IMR-90 (cell line): ENCODE results near the gene ARNT2. TPM values are rescaled to one million over a fixed set of nuclear protein-coding genes. Genes with fewer than 3 reads are reported as not detected.

Experiments
- ATAC-seq: fragments of 200-7000 bp; cut with Tn5 transposase; 2 replicates; pipeline ENCODE4 v1.9.1; 2020; ENCODE audit warnings: low read depth, mild to moderate bottlenecking, moderate library complexity
- BruUV-seq: library from RNA; stranded (reverse); fragments of 400-500 nt; replicated peaks from 2 replicates; lab custom pipeline; 2021; lab: Mats Ljungman, UMichigan
- CTCF ChIA-PET: fragments of 300-600 bp; formaldehyde crosslinking; extraction: SDS; loops from one replicate; lab custom pipeline; 2021; ENCODE audit warnings: antibody characterized with exemption; lab: Yijun Ruan, JAX
- POLR2A ChIA-PET: fragments of 300-600 bp; sonication (Branson Sonifier 250); formaldehyde crosslinking; loops from one replicate; lab custom pipeline; 2022; ENCODE audit warnings: antibody characterized with exemption; ENCODE audit not compliant: unreplicated experiment; lab: Charles Lee
- DNase-seq: peaks from one replicate; pipeline ENCODE4 v3.0.0; 2013
- H2AFZ ChIP-seq: replicated peaks from 2 replicates; pipeline ENCODE3; 2013; ENCODE audit warnings: low read length, mild to moderate bottlenecking; ENCODE audit not compliant: poor library complexity
- H2AK5ac ChIP-seq: 2 replicates; pipeline ENCODE4 v1.6.1; 2013; ENCODE audit warnings: low read depth, low read length, inconsistent platforms
- H2AK9ac ChIP-seq: replicated peaks from 2 replicates; pipeline ENCODE3; 2013; ENCODE audit warnings: mild to moderate bottlenecking, low read depth, low read length, moderate library complexity; ENCODE audit not compliant: poor library complexity
- H2BK120ac ChIP-seq: 2 replicates; pipeline ENCODE4 v1.6.1; 2013; ENCODE audit warnings: low read depth, low read length, inconsistent platforms
- H2BK15ac ChIP-seq: 3 replicates; pipeline ENCODE4 v1.6.1; 2013; ENCODE audit warnings: low read depth, low read length, inconsistent platforms
- H2BK20ac ChIP-seq: 2 replicates; pipeline ENCODE4 v1.6.1; 2013; ENCODE audit warnings: low read depth, mild to moderate bottlenecking, inconsistent platforms, low read length, moderate library complexity
- H2BK5ac ChIP-seq: 2 replicates; pipeline ENCODE4 v1.6.1; 2013; ENCODE audit warnings: mild to moderate bottlenecking, low read depth, low read length, inconsistent platforms; ENCODE audit not compliant: poor library complexity, severe bottlenecking
- H3K14ac ChIP-seq: replicated peaks from 2 replicates; pipeline ENCODE4 v1.6.1; 2013; ENCODE audit warnings: low read depth, low read length, inconsistent platforms
- H3K18ac ChIP-seq: 2 replicates; pipeline ENCODE4 v1.6.1; 2013; ENCODE audit warnings: low read depth, low read length, control low read depth
- H3K23ac ChIP-seq: 2 replicates; pipeline ENCODE4 v1.6.1; 2013; ENCODE audit warnings: low read depth, low read length, inconsistent platforms
- H3K27ac ChIP-seq: 2 replicates; pipeline ENCODE4 v1.5.1; 2013; ENCODE audit warnings: mild to moderate bottlenecking, control low read depth, low read length; ENCODE audit not compliant: insufficient read depth
- H3K27me3 ChIP-seq: 2 replicates; pipeline ENCODE4 v1.6.1; 2013; ENCODE audit warnings: low read length; ENCODE audit not compliant: control insufficient read depth, insufficient read depth
- H3K36me3 ChIP-seq: 2 replicates; pipeline ENCODE4 v1.6.1; 2013; ENCODE audit warnings: low read length, mixed read lengths; ENCODE audit not compliant: control insufficient read depth, insufficient read depth
- H3K4ac ChIP-seq: 2 replicates; pipeline ENCODE4 v1.6.1; 2013; ENCODE audit warnings: low read depth, low read length, inconsistent platforms
- H3K4me1 ChIP-seq: 2 replicates; pipeline ENCODE4 v1.6.1; 2013; ENCODE audit warnings: low read length, mixed read lengths; ENCODE audit not compliant: control insufficient read depth, insufficient read depth
- H3K4me2 ChIP-seq: 2 replicates; pipeline ENCODE4 v1.6.1; 2013; ENCODE audit warnings: low read depth, mild to moderate bottlenecking, control low read depth, low read length, moderate library complexity
- H3K4me3 ChIP-seq: 2 replicates; pipeline ENCODE4 v1.5.1; 2013; ENCODE audit warnings: low read depth, mild to moderate bottlenecking, control low read depth, low read length, moderate library complexity; ENCODE audit not compliant: insufficient read depth
- H3K56ac ChIP-seq: 2 replicates; pipeline ENCODE4 v1.6.1; 2013; ENCODE audit warnings: low read length, inconsistent platforms; ENCODE audit not compliant: insufficient read depth; ENCODE audit errors: extremely low read depth
- H3K79me1 ChIP-seq, 2 experiments: 2 replicates each; pipeline ENCODE4 v1.6.1; 2013; ENCODE audit warnings: low read length in 2 of 2, inconsistent platforms in 1 of 2, low read depth in 1 of 2
- H3K9ac ChIP-seq: 2 replicates; pipeline ENCODE4 v1.6.1; 2013; ENCODE audit warnings: low read depth, low read length, control low read depth
- H3K9me1 ChIP-seq: 2 replicates; pipeline ENCODE4 v1.6.1; 2013; ENCODE audit warnings: low read length, inconsistent platforms; ENCODE audit not compliant: insufficient read depth
- H3K9me3 ChIP-seq: 2 replicates; pipeline ENCODE4 v1.6.1; 2013; ENCODE audit warnings: low read length; ENCODE audit not compliant: control insufficient read depth, insufficient read depth
- H4K20me1 ChIP-seq: 2 replicates; pipeline ENCODE4 v1.6.1; 2013; ENCODE audit warnings: low read length, inconsistent platforms; ENCODE audit not compliant: insufficient read depth
- H4K5ac ChIP-seq: 2 replicates; pipeline ENCODE4 v1.6.1; 2013; ENCODE audit warnings: mild to moderate bottlenecking, low read depth, low read length, control low read depth
- H4K8ac ChIP-seq, 2 experiments: 2 replicates each; pipeline ENCODE4 v1.6.1; 2013; ENCODE audit warnings: low read depth in 2 of 2, low read length in 2 of 2, control low read depth in 1 of 2, inconsistent platforms in 1 of 2
- H4K91ac ChIP-seq: 2 replicates; pipeline ENCODE4 v1.6.1; 2013; ENCODE audit warnings: low read depth, low read length, inconsistent platforms; ENCODE audit not compliant: insufficient read depth
- FOS ChIP-seq: fragments of 150-350 bp; IDR thresholded peaks from 2 replicates; pipeline ENCODE4 v1.6.1; 2016; ENCODE audit warnings: low read depth, low read length
- MAFK ChIP-seq: IDR thresholded peaks from 2 replicates; pipeline ENCODE4 v1.6.1; 2012; ENCODE audit warnings: low read depth, low read length, improper control_type of control experiment
- MAZ ChIP-seq: IDR thresholded peaks from 2 replicates; pipeline ENCODE4 v1.6.1; 2012; ENCODE audit warnings: low read depth, mild to moderate bottlenecking, low read length, improper control_type of control experiment, moderate library complexity, borderline replicate concordance
- RCOR1 ChIP-seq: IDR thresholded peaks from 2 replicates; pipeline ENCODE4 v1.6.1; 2012; ENCODE audit warnings: mild to moderate bottlenecking, low read length, improper control_type of control experiment; ENCODE audit not compliant: insufficient replicate concordance
- WGBS, 2 experiments: methylation state at CpG; one replicate each; pipeline versions ENCODE4 v1.1.5 to v1.1.7; 2013; ENCODE audit warnings: missing lambda C conversion rate in 2 of 2; ENCODE audit not compliant: insufficient read length in 1 of 2; ENCODE audit errors: extremely low coverage in 2 of 2; 5-methylcytosine and 5-hydroxymethylcytosine counted together
- dilution Hi-C: fragments of 300-500 bp; cut with HindIII; formaldehyde crosslinking; loops from one replicate; pipeline ENCODE4 v1.14.3; 2018; ENCODE audit warnings: low sequenced_read_pairs; ENCODE audit not compliant: unreplicated experiment
- in situ Hi-C: fragments of 300-500 bp; cut with MboI; formaldehyde crosslinking; loops from 3 replicates; pipeline ENCODE4 v1.14.3; 2019; ENCODE audit warnings: low sequenced_read_pairs, inconsistent platforms, mixed read lengths
- intact Hi-C: fragments of 100-400 bp; cut with micrococcal nuclease; formaldehyde crosslinking; loops from 2 replicates; pipeline ENCODE4 v1.10.0; 2022
- polyA plus RNA-seq, 3 experiments: library from polyadenylated mRNA; depleted of rRNA; stranded (reverse); fragments of >200 nt; gene quantifications; 2 replicates each; pipeline ENCODE4 v1.2.3, GENCODE V29; 2012; ENCODE audit warnings: low replicate concordance in 1 of 3
- total RNA-seq: library from RNA; depleted of rRNA; stranded (reverse); fragments of >200 nt; gene quantifications from 2 replicates; pipeline ENCODE4 v1.2.3, GENCODE V29; 2012
- TF ChIP-seq, protein P1 (sequence below): fragments of 150-350 bp; IDR thresholded peaks from 2 replicates; pipeline ENCODE4 v1.6.1; 2016; ENCODE audit warnings: low read depth, mild to moderate bottlenecking, low read length, moderate library complexity, borderline replicate concordance

Gene ARNT2
- total and polyA plus RNA-seq, 2 of the 4 experiments (the other 2 are of a cell fraction), result 18.2 to 19.0 TPM

DNA sequence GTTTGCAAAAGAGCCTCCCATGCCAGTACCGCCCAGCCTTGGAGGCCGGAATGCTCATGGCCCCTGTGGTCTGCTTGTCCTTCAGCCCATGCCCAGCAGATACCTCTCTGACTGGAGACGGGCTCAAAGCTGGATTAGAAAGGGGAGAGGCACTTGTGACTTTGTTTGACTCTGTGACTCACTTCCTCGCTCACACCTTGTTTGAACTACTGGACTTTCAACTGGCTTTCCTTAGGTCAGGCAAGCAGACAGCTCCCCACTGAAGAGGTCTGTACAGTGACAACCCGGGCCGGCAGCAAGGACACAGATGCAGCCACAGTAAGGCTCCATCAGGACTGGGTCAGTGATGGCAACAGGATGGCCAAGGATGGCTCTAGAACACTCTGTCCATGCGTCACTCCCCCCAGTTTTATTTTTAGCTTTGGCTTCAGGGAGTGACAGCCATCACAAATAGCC lies 192.4 kb downstream of the ARNT2 start:
- Histone ChIP-seq H2BK120ac (peak overlapping the region; percentile 48), H3K4me2 (no peak overlapping the region), H2BK20ac (peak overlapping the region; percentile 81; the same call in 1 of the 2 replicates), H3K4ac (peak overlapping the region; percentile 63; the same call in 1 of the 2 replicates), H2AK5ac (peak overlapping the region; percentile 95), H3K18ac (peak overlapping the region; percentile 36; the same call in 1 of the 2 replicates), H3K27me3 (no peaks in the 10 kb centered on the region), H3K9ac (peak overlapping the region; percentile 4; the same call in 1 of the 2 replicates), H3K9me3 (peaks cover 9% of the 10 kb centered on the region), H2BK5ac (peak overlapping the region; percentile 48), H2AK9ac (no peak overlapping the region), H3K79me1 (peaks cover 0 to 8% of the 10 kb centered on the region in 2 experiments; a peak in 1 of 4 replicates), H4K20me1 (no peaks in the 10 kb centered on the region), H4K8ac (peak overlapping the region; percentile 46 to 53; a peak in 3 of 4 replicates), H3K4me3 (no peak overlapping the region), H2BK15ac (peak overlapping the region; percentile 94; the same call in 2 of the 3 replicates), H3K23ac (peak overlapping the region; percentile 3; the same call in 1 of the 2 replicates), H3K27ac (peak overlapping the region; percentile 24; the same call in 1 of the 2 replicates), H3K56ac (no peak overlapping the region), H3K4me1 (peaks cover 16% of the 10 kb centered on the region), H4K91ac (peak overlapping the region; percentile 26; the same call in 1 of the 2 replicates), H4K5ac (peak overlapping the region; percentile 84; the same call in 1 of the 2 replicates), H3K14ac (peak overlapping the region; percentile 62; the same call in 1 of the 2 replicates), H2AFZ (no peak overlapping the region), H3K9me1 (peaks cover 20% of the 10 kb centered on the region), H3K36me3 (peaks cover 34% of the 10 kb centered on the region)
- ChIA-PET POLR2A (no interaction called here), CTCF (no interaction called here)
- intact Hi-C loops, result no loop called here
- BruUV-seq, result no TSS peak
- WGBS, 2 experiments, result 82% methylated on average over 4 of the region's 7 CpGs; no CpG with 5 or more reads in 1 of the 2 experiments
- DNase-seq (peak; percentile 18), ATAC-seq (no peak)
- dilution Hi-C loops, result no loop called here
- in situ Hi-C loops, result no loop called here
- TF ChIP-seq RCOR1, result no peak
- TF ChIP-seq MAZ, result no peak
- TF ChIP-seq, protein P1, sequence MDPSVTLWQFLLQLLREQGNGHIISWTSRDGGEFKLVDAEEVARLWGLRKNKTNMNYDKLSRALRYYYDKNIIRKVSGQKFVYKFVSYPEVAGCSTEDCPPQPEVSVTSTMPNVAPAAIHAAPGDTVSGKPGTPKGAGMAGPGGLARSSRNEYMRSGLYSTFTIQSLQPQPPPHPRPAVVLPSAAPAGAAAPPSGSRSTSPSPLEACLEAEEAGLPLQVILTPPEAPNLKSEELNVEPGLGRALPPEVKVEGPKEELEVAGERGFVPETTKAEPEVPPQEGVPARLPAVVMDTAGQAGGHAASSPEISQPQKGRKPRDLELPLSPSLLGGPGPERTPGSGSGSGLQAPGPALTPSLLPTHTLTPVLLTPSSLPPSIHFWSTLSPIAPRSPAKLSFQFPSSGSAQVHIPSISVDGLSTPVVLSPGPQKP, result no peak
- no peak for TF ChIP-seq MAFK
- TF ChIP-seq FOS, result no peak
